C4-2B (cell line): ENCODE results near the gene TRMT112.

Experiments used
- ZFX ChIP-seq: fragments of 450-650 bp; IDR thresholded peaks from 2 replicates; pipeline ENCODE4 v1.6.1; 2017
- TF ChIP-seq, protein P1 (sequence below): fragments of 450-650 bp; conservative IDR thresholded peaks from 2 replicates; pipeline ENCODE4 v1.5.1; 2017; ENCODE audit warnings: mild to moderate bottlenecking

DNA sequence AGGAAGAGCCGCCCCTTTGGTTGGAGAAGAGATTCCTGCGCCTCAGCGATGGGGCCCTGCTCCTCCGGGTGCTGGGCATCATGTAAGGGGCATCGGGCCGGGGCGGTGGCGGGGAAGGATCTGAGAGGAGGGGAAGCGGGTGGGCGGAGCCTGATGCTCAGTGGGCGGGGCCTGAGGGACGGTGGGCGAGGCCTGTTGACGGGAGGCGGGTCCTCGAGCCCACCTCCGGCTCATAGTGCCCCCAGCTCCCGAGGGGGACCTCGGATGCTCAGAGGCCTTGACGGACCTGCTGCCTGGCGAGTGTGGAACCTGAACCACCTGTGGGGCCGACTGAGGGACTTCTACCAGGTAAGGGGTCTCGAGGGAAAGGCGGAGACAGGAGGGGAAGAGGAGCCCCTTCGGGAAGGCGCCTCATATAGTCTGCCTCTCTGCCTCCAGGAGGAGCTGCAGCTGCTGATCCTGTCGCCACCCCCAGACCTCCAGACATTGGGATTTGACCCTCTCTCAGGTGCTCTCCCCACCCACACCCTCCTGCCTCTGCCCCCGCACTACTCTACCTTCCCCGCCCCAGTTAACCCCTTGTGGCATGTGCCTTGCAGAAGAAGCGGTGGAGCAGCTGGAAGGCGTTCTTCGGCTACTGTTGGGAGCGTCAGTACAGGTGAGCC is 23.4 kb upstream of the TRMT112 start:
- TF ChIP-seq, protein P1, sequence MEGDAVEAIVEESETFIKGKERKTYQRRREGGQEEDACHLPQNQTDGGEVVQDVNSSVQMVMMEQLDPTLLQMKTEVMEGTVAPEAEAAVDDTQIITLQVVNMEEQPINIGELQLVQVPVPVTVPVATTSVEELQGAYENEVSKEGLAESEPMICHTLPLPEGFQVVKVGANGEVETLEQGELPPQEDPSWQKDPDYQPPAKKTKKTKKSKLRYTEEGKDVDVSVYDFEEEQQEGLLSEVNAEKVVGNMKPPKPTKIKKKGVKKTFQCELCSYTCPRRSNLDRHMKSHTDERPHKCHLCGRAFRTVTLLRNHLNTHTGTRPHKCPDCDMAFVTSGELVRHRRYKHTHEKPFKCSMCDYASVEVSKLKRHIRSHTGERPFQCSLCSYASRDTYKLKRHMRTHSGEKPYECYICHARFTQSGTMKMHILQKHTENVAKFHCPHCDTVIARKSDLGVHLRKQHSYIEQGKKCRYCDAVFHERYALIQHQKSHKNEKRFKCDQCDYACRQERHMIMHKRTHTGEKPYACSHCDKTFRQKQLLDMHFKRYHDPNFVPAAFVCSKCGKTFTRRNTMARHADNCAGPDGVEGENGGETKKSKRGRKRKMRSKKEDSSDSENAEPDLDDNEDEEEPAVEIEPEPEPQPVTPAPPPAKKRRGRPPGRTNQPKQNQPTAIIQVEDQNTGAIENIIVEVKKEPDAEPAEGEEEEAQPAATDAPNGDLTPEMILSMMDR, result no peak
- no peak for TF ChIP-seq ZFX
